ENCODE measurements around the gene CUTA.

The CUTA gene

GRCh38 chr6:33432546-33432945 is 14.6 kb upstream of the CUTA start:
- Histone ChIP-seq H3K79me2 (ENCODE audit: insufficient read depth, low read length) (peaks cover 13% of the 10 kb centered on the region; the same call in 1 of the 2 replicates), H3K4me1 (ENCODE audit: insufficient read depth, low read length, poor library complexity, severe bottlenecking) (peaks cover 27% of the 10 kb centered on the region), H4K20me1 (ENCODE audit: insufficient read depth, low read length, poor library complexity, severe bottlenecking) (peaks cover 13% of the 10 kb centered on the region), H3K4me3 (ENCODE audit: low read length, poor library complexity, severe bottlenecking) (no peak overlapping the region), H3K9me3 (ENCODE audit: insufficient read depth, low read depth, low read length) (no peaks in the 10 kb centered on the region), H3K36me3 (ENCODE audit: insufficient read depth, low read length) (peaks cover 14% of the 10 kb centered on the region; the same call in 1 of the 2 replicates), H3K27me3 (ENCODE audit: insufficient read depth, low read length, poor library complexity, severe bottlenecking) (no peaks in the 10 kb centered on the region), H3K9ac (ENCODE audit: low read depth, low read length, poor library complexity, severe bottlenecking) (no peak overlapping the region), H2AFZ (ENCODE audit: low read length) (no peak overlapping the region), H3F3A (ENCODE audit: low read depth) (no peaks in the 10 kb centered on the region), H3K4me2 (ENCODE audit: low read depth, low read length, poor library complexity, severe bottlenecking) (no peak overlapping the region), H3K9me2 (replicated peaks; ENCODE audit: low read depth, low read length) (no peaks in the 10 kb centered on the region)
- TF ChIP-seq CTCF (conservative IDR thresholded peaks at IDR 0.05; ENCODE audit: low read length) (no peak), EZH2phosphoT487 (IDR thresholded peaks at IDR 0.05; ENCODE audit: borderline replicate concordance) (no peak)

GRCh38 chr6:33431880-33432541 is 14.1 kb upstream of the CUTA start:
- no peak overlapping the region for H3K4me2 ChIP-seq (ENCODE audit: low read depth, low read length, poor library complexity, severe bottlenecking)
- H3K4me3 ChIP-seq (ENCODE audit: low read length, poor library complexity, severe bottlenecking): no peak overlapping the region
- peaks cover 32% of the 10 kb centered on the region for H3K4me1 ChIP-seq (ENCODE audit: insufficient read depth, low read length, poor library complexity, severe bottlenecking)
- H2AFZ ChIP-seq (ENCODE audit: low read length): no peak overlapping the region
- no peaks in the 10 kb centered on the region for H3K27me3 ChIP-seq (ENCODE audit: insufficient read depth, low read length, poor library complexity, severe bottlenecking)
- H3K36me3 ChIP-seq (ENCODE audit: insufficient read depth, low read length): peaks cover 10% of the 10 kb centered on the region; the same call in 1 of the 2 replicates
- H3K9me2 ChIP-seq (replicated peaks; ENCODE audit: low read depth, low read length): no peaks in the 10 kb centered on the region
- TF ChIP-seq CTCF (conservative IDR thresholded peaks at IDR 0.05; ENCODE audit: low read length) (no peak), EZH2phosphoT487 (IDR thresholded peaks at IDR 0.05; ENCODE audit: borderline replicate concordance) (no peak)
- H3K9ac ChIP-seq (ENCODE audit: low read depth, low read length, poor library complexity, severe bottlenecking): no peak overlapping the region
- no peaks in the 10 kb centered on the region for H3F3A ChIP-seq (ENCODE audit: low read depth)
- peaks cover 18% of the 10 kb centered on the region; the same call in 1 of the 2 replicates for H3K79me2 ChIP-seq (ENCODE audit: insufficient read depth, low read length)
- no peaks in the 10 kb centered on the region for H3K9me3 ChIP-seq (ENCODE audit: insufficient read depth, low read depth, low read length)
- peaks cover 18% of the 10 kb centered on the region for H4K20me1 ChIP-seq (ENCODE audit: insufficient read depth, low read length, poor library complexity, severe bottlenecking)

GRCh38 chr6:33430991-33431879 is 13.3 kb upstream of the CUTA start:
- H4K20me1 ChIP-seq (ENCODE audit: insufficient read depth, low read length, poor library complexity, severe bottlenecking): peaks cover 22% of the 10 kb centered on the region
- no peak overlapping the region for H2AFZ ChIP-seq (ENCODE audit: low read length)
- H3K36me3 ChIP-seq (ENCODE audit: insufficient read depth, low read length): peaks cover 10% of the 10 kb centered on the region; the same call in 1 of the 2 replicates
- H3K4me1 ChIP-seq (ENCODE audit: insufficient read depth, low read length, poor library complexity, severe bottlenecking): peaks cover 33% of the 10 kb centered on the region
- no peaks in the 10 kb centered on the region for H3K9me3 ChIP-seq (ENCODE audit: insufficient read depth, low read depth, low read length)
- no peaks in the 10 kb centered on the region for H3K27me3 ChIP-seq (ENCODE audit: insufficient read depth, low read length, poor library complexity, severe bottlenecking)
- H3K9me2 ChIP-seq (replicated peaks; ENCODE audit: low read depth, low read length): no peaks in the 10 kb centered on the region
- peaks cover 19% of the 10 kb centered on the region; the same call in 1 of the 2 replicates for H3K79me2 ChIP-seq (ENCODE audit: insufficient read depth, low read length)
- H3K4me3 ChIP-seq (ENCODE audit: low read length, poor library complexity, severe bottlenecking): no peak overlapping the region
- no peak overlapping the region for H3K4me2 ChIP-seq (ENCODE audit: low read depth, low read length, poor library complexity, severe bottlenecking)
- no peak for TF ChIP-seq EZH2phosphoT487 (IDR thresholded peaks at IDR 0.05; ENCODE audit: borderline replicate concordance)
- TF ChIP-seq CTCF (conservative IDR thresholded peaks at IDR 0.05; ENCODE audit: low read length): no peak
- H3F3A ChIP-seq (ENCODE audit: low read depth): 0 out of 2 replicates have a peak, but pooled peaks cover 2% of the 10 kb centered on the region
- no peak overlapping the region for H3K9ac ChIP-seq (ENCODE audit: low read depth, low read length, poor library complexity, severe bottlenecking)
